Measurements from ENCODE around the gene TAB3.

DNA sequence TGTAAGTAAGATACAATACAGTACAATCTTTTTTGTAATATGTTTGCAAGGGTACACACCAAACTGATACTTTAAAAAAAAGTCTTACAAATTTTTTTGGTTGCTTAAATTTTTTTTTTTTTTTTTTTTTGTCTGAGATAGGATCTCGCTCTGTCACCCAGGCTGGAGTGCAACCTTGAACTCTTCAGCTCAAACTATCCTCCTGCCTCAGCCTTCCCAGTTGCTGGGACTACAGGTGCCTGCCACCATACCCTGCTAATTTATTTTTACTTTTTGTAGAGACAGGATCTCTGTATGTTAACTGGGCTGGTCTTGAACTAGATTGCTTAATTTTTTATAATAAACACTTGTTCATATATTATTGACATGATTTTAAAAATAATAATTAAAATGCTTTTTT, 41.1 kb upstream of the TAB3 start:
- TF ChIP-seq, protein P1, sequence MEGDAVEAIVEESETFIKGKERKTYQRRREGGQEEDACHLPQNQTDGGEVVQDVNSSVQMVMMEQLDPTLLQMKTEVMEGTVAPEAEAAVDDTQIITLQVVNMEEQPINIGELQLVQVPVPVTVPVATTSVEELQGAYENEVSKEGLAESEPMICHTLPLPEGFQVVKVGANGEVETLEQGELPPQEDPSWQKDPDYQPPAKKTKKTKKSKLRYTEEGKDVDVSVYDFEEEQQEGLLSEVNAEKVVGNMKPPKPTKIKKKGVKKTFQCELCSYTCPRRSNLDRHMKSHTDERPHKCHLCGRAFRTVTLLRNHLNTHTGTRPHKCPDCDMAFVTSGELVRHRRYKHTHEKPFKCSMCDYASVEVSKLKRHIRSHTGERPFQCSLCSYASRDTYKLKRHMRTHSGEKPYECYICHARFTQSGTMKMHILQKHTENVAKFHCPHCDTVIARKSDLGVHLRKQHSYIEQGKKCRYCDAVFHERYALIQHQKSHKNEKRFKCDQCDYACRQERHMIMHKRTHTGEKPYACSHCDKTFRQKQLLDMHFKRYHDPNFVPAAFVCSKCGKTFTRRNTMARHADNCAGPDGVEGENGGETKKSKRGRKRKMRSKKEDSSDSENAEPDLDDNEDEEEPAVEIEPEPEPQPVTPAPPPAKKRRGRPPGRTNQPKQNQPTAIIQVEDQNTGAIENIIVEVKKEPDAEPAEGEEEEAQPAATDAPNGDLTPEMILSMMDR (IDR thresholded peaks at IDR 0.05; ENCODE audit: insufficient read depth, low read length, poor library complexity, severe bottlenecking), result no peak
- TF ChIP-seq EZH2phosphoT487 (conservative IDR thresholded peaks at IDR 0.05; ENCODE audit: low read length), result no peak

All from SU-DHL-6 (cell line).